Measurements from ENCODE around the gene BORA.

DNA sequence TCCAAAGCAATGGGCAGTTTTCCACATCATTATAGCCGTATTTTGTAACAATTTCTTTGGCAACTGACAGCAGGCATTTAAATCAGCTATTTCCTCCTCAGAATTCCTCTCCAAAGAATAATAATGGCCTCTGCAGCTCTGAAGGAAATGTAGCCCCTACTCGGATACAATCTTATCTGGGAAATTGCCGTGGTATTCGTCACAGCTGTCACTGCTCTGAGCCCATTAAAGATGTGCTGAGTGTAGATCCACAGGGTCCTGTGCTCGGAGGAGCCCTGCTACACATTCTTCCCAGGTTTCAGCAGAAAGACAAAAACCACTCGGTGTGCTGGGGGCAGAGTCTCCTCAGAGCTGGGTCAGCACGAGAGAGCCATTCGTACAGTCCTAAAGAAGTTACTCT, 33.4 kb upstream of the BORA start:
- TF ChIP-seq, protein P1, sequence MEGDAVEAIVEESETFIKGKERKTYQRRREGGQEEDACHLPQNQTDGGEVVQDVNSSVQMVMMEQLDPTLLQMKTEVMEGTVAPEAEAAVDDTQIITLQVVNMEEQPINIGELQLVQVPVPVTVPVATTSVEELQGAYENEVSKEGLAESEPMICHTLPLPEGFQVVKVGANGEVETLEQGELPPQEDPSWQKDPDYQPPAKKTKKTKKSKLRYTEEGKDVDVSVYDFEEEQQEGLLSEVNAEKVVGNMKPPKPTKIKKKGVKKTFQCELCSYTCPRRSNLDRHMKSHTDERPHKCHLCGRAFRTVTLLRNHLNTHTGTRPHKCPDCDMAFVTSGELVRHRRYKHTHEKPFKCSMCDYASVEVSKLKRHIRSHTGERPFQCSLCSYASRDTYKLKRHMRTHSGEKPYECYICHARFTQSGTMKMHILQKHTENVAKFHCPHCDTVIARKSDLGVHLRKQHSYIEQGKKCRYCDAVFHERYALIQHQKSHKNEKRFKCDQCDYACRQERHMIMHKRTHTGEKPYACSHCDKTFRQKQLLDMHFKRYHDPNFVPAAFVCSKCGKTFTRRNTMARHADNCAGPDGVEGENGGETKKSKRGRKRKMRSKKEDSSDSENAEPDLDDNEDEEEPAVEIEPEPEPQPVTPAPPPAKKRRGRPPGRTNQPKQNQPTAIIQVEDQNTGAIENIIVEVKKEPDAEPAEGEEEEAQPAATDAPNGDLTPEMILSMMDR (IDR thresholded peaks at IDR 0.05) = no peak
- TF ChIP-seq POLR2A (IDR thresholded peaks at IDR 0.05; ENCODE audit: low read depth) (no peak), EP300 (IDR thresholded peaks at IDR 0.05) (no peak)

Data from esophagus muscularis mucosa (tissue), 4 donors.